GM12878 (cell line): ENCODE results near the gene FOXD2. TPM values are rescaled to one million over a fixed set of nuclear protein-coding genes. Genes with fewer than 3 reads are reported as not detected.

Experiments
- ATAC-seq: fragments of 200-7000 bp; cut with Tn5 transposase; 3 replicates; pipeline ENCODE4 v1.9.1; 2020; ENCODE audit warnings: mild to moderate bottlenecking, moderate library complexity
- BruUV-seq: library from RNA; stranded (reverse); fragments of 400-500 nt; replicated peaks from 2 replicates; lab custom pipeline; 2021; lab: Mats Ljungman, UMichigan
- CTCF ChIA-PET: fragments of 300-600 bp; sonication (Branson Sonifier 250); formaldehyde crosslinking; extraction: SDS; loops from one replicate; lab custom pipeline; 2021; ENCODE audit warnings: inconsistent platforms; lab: Yijun Ruan, JAX
- POLR2A ChIA-PET: fragments of 350-600 bp; formaldehyde crosslinking; extraction: SDS; loops from one replicate; lab custom pipeline; 2021; ENCODE audit warnings: inconsistent platforms; lab: Charles Lee
- RAD21 ChIA-PET: fragments of 300-600 bp; sonication (Branson Sonifier 250); formaldehyde crosslinking; loops from one replicate; lab custom pipeline; 2023; ENCODE audit warnings: antibody characterized with exemption; ENCODE audit not compliant: unreplicated experiment; lab: Charles Lee
- SMC1A ChIA-PET: fragments of 300-600 bp; sonication (Branson Sonifier 250); formaldehyde crosslinking; loops from one replicate; lab custom pipeline; 2023; ENCODE audit not compliant: unreplicated experiment, uncharacterized antibody; lab: Charles Lee
- DNase-seq: peaks from one replicate; pipeline ENCODE4 v3.0.0-alpha.2; 2011; ENCODE audit warnings: low read depth, low spot score
- FAIRE-seq: peaks from 3 replicates; lab custom pipeline; 2011; peaks lifted over from hg19 to GRCh38; lab: Jason Lieb, UNC
- H2AFZ ChIP-seq: 2 replicates; pipeline ENCODE4 v1.6.0; 2011; ENCODE audit warnings: low read depth, low read length, control low read depth; ENCODE audit not compliant: control insufficient read depth
- H3K27ac ChIP-seq: 2 replicates; pipeline ENCODE4 v1.5.1; 2011; ENCODE audit warnings: control low read depth; ENCODE audit not compliant: control insufficient read depth, insufficient read depth
- H3K27me3 ChIP-seq, 2 experiments: replicated peaks in 1 of 2; 2 replicates each; pipeline versions ENCODE4 v1.6.0 to v1.6.1; 2011; ENCODE audit warnings: low read length in 1 of 2; ENCODE audit not compliant: control insufficient read depth in 2 of 2, insufficient read depth in 2 of 2
- H3K36me3 ChIP-seq, 2 experiments: 2 replicates each; pipeline ENCODE4 v1.5.1; 2011; ENCODE audit warnings: low read length in 1 of 2; ENCODE audit not compliant: control insufficient read depth in 2 of 2, insufficient read depth in 2 of 2
- H3K4me1 ChIP-seq: 2 replicates; pipeline ENCODE4 v1.6.1; 2011; ENCODE audit warnings: mild to moderate bottlenecking, low read length, moderate library complexity, mixed read lengths; ENCODE audit not compliant: control insufficient read depth, insufficient read depth
- H3K4me2 ChIP-seq: 2 replicates; pipeline ENCODE4 v1.6.0; 2011; ENCODE audit warnings: control low read depth; ENCODE audit not compliant: control insufficient read depth, insufficient read depth
- H3K4me3 ChIP-seq: fragments of 200-600 bp; sonication (generic); 2 replicates; pipeline ENCODE4 v1.5.1; 2016
- H3K79me2 ChIP-seq: 2 replicates; pipeline ENCODE4 v1.6.0; 2011; ENCODE audit warnings: low read length; ENCODE audit not compliant: control insufficient read depth, insufficient read depth
- H3K9ac ChIP-seq: 2 replicates; pipeline ENCODE4 v1.8.0; 2011; ENCODE audit warnings: low read length, control low read depth, mixed read lengths; ENCODE audit not compliant: control insufficient read depth, insufficient read depth
- H3K9me3 ChIP-seq: replicated peaks from 3 replicates; pipeline ENCODE4 v1.5.1; 2011; ENCODE audit warnings: mild to moderate bottlenecking, low read length; ENCODE audit not compliant: control insufficient read depth, insufficient read depth
- H4K20me1 ChIP-seq: 2 replicates; pipeline ENCODE4 v1.6.0; 2011; ENCODE audit not compliant: control insufficient read depth, insufficient read depth
- BHLHE40 ChIP-seq, 2 experiments: fragments of 450-650 bp in 1 of 2; IDR thresholded peaks; 2 replicates each; pipeline ENCODE4 v1.6.1; 2011 to 2017; ENCODE audit warnings: low read depth in 2 of 2, borderline replicate concordance in 1 of 2, improper control_type of control experiment in 1 of 2, low read length in 1 of 2, mild to moderate bottlenecking in 1 of 2
- EED ChIP-seq: sonication (generic); IDR thresholded peaks from 2 replicates; pipeline ENCODE4 v1.6.1; 2016; ENCODE audit warnings: antibody characterized with exemption, low read depth
- EP300 ChIP-seq, 2 experiments: fragments of 150-350 bp in 1 of 2; IDR thresholded peaks; 2 replicates each; pipeline ENCODE4 v1.6.1; 2011 to 2012; ENCODE audit warnings: low read depth in 2 of 2, low read length in 2 of 2, borderline replicate concordance in 1 of 2, improper control_type of control experiment in 1 of 2, inconsistent platforms in 1 of 2; ENCODE audit not compliant: control insufficient read depth in 1 of 2
- KLF5 ChIP-seq: fragments of 450-650 bp; IDR thresholded peaks from 2 replicates; pipeline ENCODE4 v1.6.1; 2014; ENCODE audit warnings: mild to moderate bottlenecking; ENCODE audit not compliant: partially characterized antibody
- NR2C1 ChIP-seq: fragments of 450-650 bp; IDR thresholded peaks from 2 replicates; pipeline ENCODE4 v1.6.1; 2017; ENCODE audit warnings: antibody characterized with exemption, mild to moderate bottlenecking, moderate library complexity
- NR2C2 ChIP-seq: IDR thresholded peaks from 2 replicates; pipeline ENCODE4 v1.6.1; 2011; ENCODE audit warnings: borderline replicate concordance, low read depth; ENCODE audit not compliant: control insufficient read depth, insufficient read length
- RB1 ChIP-seq: fragments of 450-650 bp; formaldehyde crosslinking; IDR thresholded peaks from 2 replicates; pipeline ENCODE4 v1.6.1; 2017; ENCODE audit warnings: mild to moderate bottlenecking, borderline replicate concordance
- SMC3 ChIP-seq: IDR thresholded peaks from 2 replicates; pipeline ENCODE4 v1.6.1; 2011; ENCODE audit warnings: low read length, improper control_type of control experiment, borderline replicate concordance
- SREBF2 ChIP-seq: IDR thresholded peaks from 2 replicates; pipeline ENCODE4 v1.6.1; 2012; ENCODE audit warnings: mild to moderate bottlenecking, low read length
- TBL1XR1 ChIP-seq: IDR thresholded peaks from 2 replicates; pipeline ENCODE4 v1.6.1; 2012; ENCODE audit warnings: low read depth, low read length, improper control_type of control experiment
- ZNF217 ChIP-seq: fragments of 450-650 bp; IDR thresholded peaks from 2 replicates; pipeline ENCODE4 v1.6.1; 2017; ENCODE audit warnings: antibody characterized with exemption, mild to moderate bottlenecking
- WGBS: methylation state at CpG from one replicate; pipeline ENCODE4 v1.1.6; 2016; ENCODE audit warnings: low lambda C conversion rate; ENCODE audit not compliant: insufficient replicate concordance, insufficient coverage; ENCODE audit errors: missing lambda C conversion rate; 5-methylcytosine and 5-hydroxymethylcytosine counted together
- in situ Hi-C: fragments of 300-500 bp; cut with MboI; formaldehyde crosslinking; loops from 9 replicates; pipeline ENCODE4 v1.14.3; 2018; ENCODE audit warnings: mixed read lengths
- intact Hi-C: fragments of 100-400 bp; cut with micrococcal nuclease; formaldehyde crosslinking; loops from one replicate; pipeline ENCODE4 v1.14.2; 2022; ENCODE audit not compliant: unreplicated experiment
- polyA plus RNA-seq, 11 experiments: library from polyadenylated mRNA; depleted of rRNA in 4 of 11; unstranded in 6 of 11; stranded (reverse) in 5 of 11; fragments of >200 nt; fragmentation: Nextera tagmentation in 4 of 11; fragmentation: Illumina TruSeq in 1 of 11; extraction: Ambion mirVana in 4 of 11; extraction: Trizol in 1 of 11; gene quantifications; 1 replicate in 1 of 11; 2 replicates in 10 of 11; pipeline versions ENCODE4 v1.2.1 to v1.2.3, GENCODE V29; 2011 to 2016; ENCODE audit warnings: inconsistent platforms in 2 of 11, missing spikeins in 2 of 11, low read depth in 1 of 11
- total RNA-seq, 4 experiments: library from RNA; depleted of rRNA in 3 of 4; stranded (reverse); fragments of >200 nt in 3 of 4; fragmentation: Illumina TruSeq in 1 of 4; extraction: Trizol in 1 of 4; gene quantifications; 2 replicates each; pipeline versions ENCODE4 v1.2.1 to v1.2.3, GENCODE V29; 2013 to 2021
- TF ChIP-seq, protein P1 (sequence below): fragments of 150-350 bp; IDR thresholded peaks from 2 replicates; pipeline ENCODE4 v1.6.1; 2014; ENCODE audit warnings: mild to moderate bottlenecking, low read depth, low read length
- TF ChIP-seq, protein P2 (sequence below): IDR thresholded peaks from 2 replicates; pipeline ENCODE4 v1.6.1; 2011; ENCODE audit warnings: borderline replicate concordance, low read depth, mild to moderate bottlenecking, moderate library complexity, low read length; ENCODE audit not compliant: insufficient read depth, poor library complexity, severe bottlenecking
- TF ChIP-seq, protein P3 (sequence below): fragments of 450-650 bp; IDR thresholded peaks from 2 replicates; pipeline ENCODE4 v1.6.1; 2016; ENCODE audit warnings: mild to moderate bottlenecking

Gene FOXD2
- total and polyA plus RNA-seq, 10 of the 15 experiments (the other 5 are each of a cell fraction or from before 2014, with no cell fraction given), result under 0.01 to 0.27 (median 0.04) TPM; not detected in 1

DNA sequence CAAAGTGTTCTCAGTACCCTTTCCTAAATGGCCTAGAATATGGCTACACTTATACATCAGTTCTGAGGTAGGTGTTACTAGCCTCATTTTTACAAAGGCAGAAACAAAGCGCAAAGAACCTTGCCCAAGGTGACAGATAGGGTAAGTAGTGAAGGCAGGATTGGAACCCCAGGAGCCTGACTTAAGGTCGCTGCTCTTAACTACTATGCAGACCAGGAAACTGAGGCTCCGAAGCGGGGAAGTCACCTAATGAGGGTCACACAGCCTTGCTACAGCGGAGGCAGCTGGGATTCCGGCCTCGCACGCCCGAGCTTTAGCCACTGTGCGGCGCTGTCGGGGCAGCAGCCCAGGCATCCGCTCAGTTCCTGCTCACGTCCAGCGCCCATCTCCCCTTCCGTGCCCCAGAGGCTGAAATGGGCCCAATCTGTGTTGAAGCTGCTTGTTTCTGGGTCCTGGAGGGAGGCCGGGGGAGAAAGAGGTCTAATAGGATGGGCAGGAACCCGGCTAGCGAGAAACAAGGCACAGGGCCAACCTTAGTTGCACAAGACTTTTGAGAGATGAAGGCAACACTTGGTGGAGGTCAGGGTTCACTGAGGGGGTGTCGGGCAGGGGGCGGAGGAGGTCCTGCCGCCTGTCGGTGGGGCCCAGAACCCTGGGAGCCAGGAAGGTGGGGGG is 1.4 kb upstream of the FOXD2 start:
- H3K4me1 ChIP-seq, result peaks cover 19% of the 10 kb centered on the region
- CTCF ChIA-PET, result interaction anchor here (0.6 to 3.8 kb wide), 19 partner anchors 11 to 290 kb away, joined by 3 to 22 read pairs (median 4); partner anchors contain the start of genes PDZK1IP1 and STIL
- H4K20me1 ChIP-seq, result no peaks in the 10 kb centered on the region
- H3K36me3 ChIP-seq, result no peaks in the 10 kb centered on the region
- WGBS, result 3% methylated on average over 23 of the region's 23 CpGs
- FAIRE-seq (peak; percentile 98), ATAC-seq (peak; percentile 66), DNase-seq (peak; percentile 45)
- peak overlapping the region; percentile 77 for H3K9ac ChIP-seq
- H3K9me3 ChIP-seq, result no peaks in the 10 kb centered on the region
- peak overlapping the region; percentile 58 for H3K27ac ChIP-seq
- H3K4me2 ChIP-seq, result peak overlapping the region; percentile 98
- H2AFZ ChIP-seq, result peak overlapping the region; percentile 96
- SMC1A ChIA-PET, result interaction anchor here (0.7 to 1.9 kb wide), 5 partner anchors 48 to 292 kb away, joined by 3 to 10 read pairs (median 5); no protein-coding TSS in a partner anchor
- intact Hi-C loops, result loop anchor here (1.0 to 10.0 kb wide), 5 partner anchors 48 to 291 kb away; partner anchors contain the start of gene CMPK1
- H3K4me3 ChIP-seq, result peak overlapping the region; percentile 88
- RAD21 ChIA-PET, result interaction anchor here (1.2 to 2.1 kb wide), 3 partner anchors 47 to 290 kb away, joined by 4 to 8 read pairs (median 6); no protein-coding TSS in a partner anchor
- POLR2A ChIA-PET, result no interaction called here
- peaks cover 2% of the 10 kb centered on the region; the same call in 1 of the 2 replicates for H3K79me2 ChIP-seq
- no TSS peak for BruUV-seq
- in situ Hi-C loops, result no loop called here
- H3K27me3 ChIP-seq, result peaks cover 6 to 11% of the 10 kb centered on the region in 2 experiments
- TF ChIP-seq BHLHE40 (IDR thresholded peaks at IDR 0.05; ENCODE audit: borderline replicate concordance in 1 of 2, low read depth in 2 of 2, low read length in 1 of 2) (peak; percentile 25 to 61; a peak in 2 of 4 replicates), EP300 (IDR thresholded peaks at IDR 0.05; ENCODE audit: borderline replicate concordance in 1 of 2, control insufficient read depth in 1 of 2, low read depth in 2 of 2, low read length in 2 of 2) (peak in 1 of 2 experiments; percentile 19; a peak in 1 of 4 replicates), TBL1XR1 (no peak), KLF5 (no peak), ZNF217 (no peak), RB1 (peak; percentile 41; the same call in 1 of the 2 replicates), SMC3 (peak; percentile 44; the same call in 1 of the 2 replicates), NR2C1 (peak; percentile 67), SREBF2 (no peak), NR2C2 (no peak), EED (no peak)
- TF ChIP-seq, protein P1, sequence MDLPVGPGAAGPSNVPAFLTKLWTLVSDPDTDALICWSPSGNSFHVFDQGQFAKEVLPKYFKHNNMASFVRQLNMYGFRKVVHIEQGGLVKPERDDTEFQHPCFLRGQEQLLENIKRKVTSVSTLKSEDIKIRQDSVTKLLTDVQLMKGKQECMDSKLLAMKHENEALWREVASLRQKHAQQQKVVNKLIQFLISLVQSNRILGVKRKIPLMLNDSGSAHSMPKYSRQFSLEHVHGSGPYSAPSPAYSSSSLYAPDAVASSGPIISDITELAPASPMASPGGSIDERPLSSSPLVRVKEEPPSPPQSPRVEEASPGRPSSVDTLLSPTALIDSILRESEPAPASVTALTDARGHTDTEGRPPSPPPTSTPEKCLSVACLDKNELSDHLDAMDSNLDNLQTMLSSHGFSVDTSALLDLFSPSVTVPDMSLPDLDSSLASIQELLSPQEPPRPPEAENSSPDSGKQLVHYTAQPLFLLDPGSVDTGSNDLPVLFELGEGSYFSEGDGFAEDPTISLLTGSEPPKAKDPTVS, result no peak
- TF ChIP-seq, protein P2, sequence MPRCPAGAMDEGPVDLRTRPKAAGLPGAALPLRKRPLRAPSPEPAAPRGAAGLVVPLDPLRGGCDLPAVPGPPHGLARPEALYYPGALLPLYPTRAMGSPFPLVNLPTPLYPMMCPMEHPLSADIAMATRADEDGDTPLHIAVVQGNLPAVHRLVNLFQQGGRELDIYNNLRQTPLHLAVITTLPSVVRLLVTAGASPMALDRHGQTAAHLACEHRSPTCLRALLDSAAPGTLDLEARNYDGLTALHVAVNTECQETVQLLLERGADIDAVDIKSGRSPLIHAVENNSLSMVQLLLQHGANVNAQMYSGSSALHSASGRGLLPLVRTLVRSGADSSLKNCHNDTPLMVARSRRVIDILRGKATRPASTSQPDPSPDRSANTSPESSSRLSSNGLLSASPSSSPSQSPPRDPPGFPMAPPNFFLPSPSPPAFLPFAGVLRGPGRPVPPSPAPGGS, result no peak
- TF ChIP-seq, protein P3, sequence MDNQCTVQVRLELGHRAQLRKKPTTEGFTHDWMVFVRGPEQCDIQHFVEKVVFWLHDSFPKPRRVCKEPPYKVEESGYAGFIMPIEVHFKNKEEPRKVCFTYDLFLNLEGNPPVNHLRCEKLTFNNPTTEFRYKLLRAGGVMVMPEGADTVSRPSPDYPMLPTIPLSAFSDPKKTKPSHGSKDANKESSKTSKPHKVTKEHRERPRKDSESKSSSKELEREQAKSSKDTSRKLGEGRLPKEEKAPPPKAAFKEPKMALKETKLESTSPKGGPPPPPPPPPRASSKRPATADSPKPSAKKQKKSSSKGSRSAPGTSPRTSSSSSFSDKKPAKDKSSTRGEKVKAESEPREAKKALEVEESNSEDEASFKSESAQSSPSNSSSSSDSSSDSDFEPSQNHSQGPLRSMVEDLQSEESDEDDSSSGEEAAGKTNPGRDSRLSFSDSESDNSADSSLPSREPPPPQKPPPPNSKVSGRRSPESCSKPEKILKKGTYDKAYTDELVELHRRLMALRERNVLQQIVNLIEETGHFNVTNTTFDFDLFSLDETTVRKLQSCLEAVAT, result peak; percentile 47; the same call in 1 of the 2 replicates
